Omental fat pad (tissue), 4 donors: ENCODE data around the gene CTXN3. TPM values are rescaled to one million over a fixed set of nuclear protein-coding genes. Genes with fewer than 3 reads are reported as not detected.

ENCODE experiments used
- ATAC-seq: fragments of 150-250 bp; one replicate; pipeline ENCODE4 v1.9.1; 2016; ENCODE audit warnings: mild to moderate bottlenecking, moderate library complexity; ENCODE audit not compliant: low FRiP score
- DNase-seq: peaks from one replicate; pipeline ENCODE4 v3.0.0-alpha.2; 2019; ENCODE audit warnings: low spot score
- CTCF ChIP-seq, 3 donors: fragments of 450-650 bp; IDR thresholded peaks; one replicate each; pipeline ENCODE4 v1.5.1; 2016 to 2017; ENCODE audit warnings: antibody characterized with exemption in 3 of 3, mild to moderate bottlenecking in 3 of 3, moderate library complexity in 2 of 3
- total RNA-seq, 4 donors: library from RNA; depleted of rRNA; stranded (reverse); fragments of >200 nt; gene quantifications; one replicate each; pipeline ENCODE4 v1.1.0, GENCODE V29; 2016

Gene CTXN3
- total RNA-seq, 4 donors from 2014 or later: not detected

DNA sequence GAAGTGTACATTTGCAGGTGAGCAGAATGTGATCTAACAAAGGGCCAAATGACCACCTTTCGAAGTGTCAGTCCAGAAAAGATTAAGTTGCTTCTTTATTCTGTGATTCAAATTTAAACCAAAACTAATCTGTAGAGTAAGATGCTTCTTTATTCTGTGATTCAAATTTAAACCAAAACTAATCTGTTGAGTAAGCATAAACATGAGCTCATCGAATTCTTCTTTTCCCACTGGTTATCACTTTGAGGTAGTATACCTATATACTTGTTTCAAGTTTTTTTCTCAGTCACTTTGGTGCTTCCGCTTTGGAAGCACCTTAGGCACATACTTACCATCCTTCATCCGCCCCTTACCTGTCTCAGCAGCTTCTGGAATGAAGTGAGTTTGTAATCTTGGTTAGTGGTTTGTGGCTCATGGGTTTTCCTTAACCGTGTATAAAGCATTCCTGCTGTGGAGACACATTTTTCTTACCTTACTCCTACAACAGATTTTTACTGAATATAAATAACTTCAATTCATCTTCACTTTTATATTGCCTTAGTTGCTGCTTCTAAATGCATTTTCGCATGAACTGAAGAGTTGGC, 40.7 kb upstream of the CTXN3 start:
- no peak for TF ChIP-seq CTCF (IDR thresholded peaks at IDR 0.05)
- no peak for ATAC-seq
- no peak for DNase-seq

DNA sequence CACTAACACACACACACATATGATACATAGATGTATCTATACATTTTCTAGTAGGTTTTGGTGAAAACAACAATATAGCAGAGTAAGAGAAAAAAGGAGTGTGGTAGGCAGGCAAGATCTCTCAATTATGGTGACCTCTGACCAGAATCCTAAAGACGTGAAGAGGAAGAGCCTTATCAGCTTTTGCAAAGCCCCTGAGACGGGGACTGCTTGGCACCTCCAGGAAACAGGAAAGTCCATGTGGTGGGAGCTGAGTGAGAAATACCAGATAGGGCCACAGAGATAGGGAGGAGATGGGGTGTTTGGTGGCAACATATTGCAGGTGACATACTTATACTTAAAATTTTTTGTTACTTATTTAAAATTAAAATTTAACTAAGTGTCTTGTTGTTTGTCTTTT, 39.9 kb upstream of the CTXN3 start:
- TF ChIP-seq CTCF (IDR thresholded peaks at IDR 0.05): no peak
- no peak for ATAC-seq

DNA sequence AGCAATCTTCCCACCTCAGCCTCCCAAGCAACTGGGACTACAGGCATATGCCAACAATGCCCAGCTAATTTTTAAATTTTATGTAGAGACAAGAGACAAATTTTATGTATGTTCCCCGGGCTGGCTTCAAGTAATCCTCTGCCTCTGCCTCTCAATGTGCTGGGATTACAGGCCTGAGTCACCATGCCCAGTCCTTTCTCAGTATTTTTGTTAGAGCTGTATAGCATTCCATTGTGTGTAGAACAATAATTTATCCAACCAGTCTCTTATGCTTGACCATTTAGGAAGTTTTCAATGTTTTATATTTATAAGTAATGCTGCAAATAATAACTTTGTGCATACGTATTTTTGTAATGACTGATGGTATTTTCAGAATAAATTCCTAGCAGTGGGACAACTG, 38.9 kb upstream of the CTXN3 start:
- no peak for TF ChIP-seq CTCF (IDR thresholded peaks at IDR 0.05)
- no peak for DNase-seq
- no peak for ATAC-seq

More for the DNA sequence above, 39.9 kb upstream of the CTXN3 start:
- DNase-seq: no peak

- ATAC-seq (no peak), DNase-seq (no peak)
- TF ChIP-seq CTCF (IDR thresholded peaks at IDR 0.05): no peak
These were observed 36.3 kb upstream of the CTXN3 start for GRCh38 chr5:127612441-127613141.

DNA sequence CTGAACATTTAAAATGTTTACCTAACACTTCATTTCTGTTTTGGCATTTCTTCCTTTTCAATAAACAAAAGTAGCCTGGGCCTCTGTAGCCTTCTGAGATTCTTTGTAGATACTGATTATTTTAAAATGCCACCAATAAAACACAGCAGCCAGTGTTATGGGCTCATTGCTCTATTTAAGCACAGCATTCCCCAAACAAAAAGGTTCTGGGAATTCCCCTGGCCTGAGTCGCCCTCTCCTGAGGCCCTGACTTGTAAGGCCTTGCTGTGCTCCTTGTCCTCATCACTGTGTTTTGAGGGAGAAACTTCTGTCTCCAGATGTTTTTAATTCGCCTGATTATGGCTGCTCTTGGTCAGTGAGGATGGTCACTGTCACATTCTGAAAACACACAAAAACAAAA, 33.0 kb upstream of the CTXN3 start:
- DNase-seq (no peak), ATAC-seq (no peak)
- TF ChIP-seq CTCF (IDR thresholded peaks at IDR 0.05): no peak

GRCh38 chr5:127619908-127620479, 28.9 kb upstream of the CTXN3 start:
- TF ChIP-seq CTCF (IDR thresholded peaks at IDR 0.05): no peak
- ATAC-seq: no peak
- no peak for DNase-seq
